Keratinocyte (primary cell): ENCODE data around the gene CDX2. TPM values are rescaled to one million over a fixed set of nuclear protein-coding genes. Genes with fewer than 3 reads are reported as not detected.

Source experiments
- DNase-seq: peaks from one replicate; pipeline ENCODE4 v3.0.0-alpha.2; 2011; ENCODE audit warnings: low read depth, missing footprints, low spot score
- FAIRE-seq: peaks from 2 replicates; lab custom pipeline; 2011; peaks lifted over from hg19 to GRCh38; lab: Jason Lieb, UNC
- H2AFZ ChIP-seq: 2 replicates; pipeline ENCODE4 v1.6.0; 2012; ENCODE audit warnings: low read length, control low read depth, inconsistent platforms; ENCODE audit not compliant: control insufficient read depth
- H3K27ac ChIP-seq: 2 replicates; pipeline ENCODE4 v1.5.1; 2011; ENCODE audit warnings: low read length; ENCODE audit not compliant: control insufficient read depth, insufficient read depth
- H3K27me3 ChIP-seq: 3 replicates; pipeline ENCODE4 v1.6.0; 2011; ENCODE audit warnings: low read length; ENCODE audit not compliant: control insufficient read depth, insufficient read depth; ENCODE audit errors: extremely low read depth
- H3K36me3 ChIP-seq, 2 experiments: 2 replicates in 1 of 2; 3 replicates in 1 of 2; pipeline ENCODE4 v1.5.1; 2011; ENCODE audit warnings: low read length in 2 of 2, mild to moderate bottlenecking in 1 of 2; ENCODE audit not compliant: control insufficient read depth in 2 of 2, insufficient read depth in 2 of 2; ENCODE audit errors: extremely low read depth in 1 of 2
- H3K4me1 ChIP-seq: 3 replicates; pipeline ENCODE4 v1.5.1; 2011; ENCODE audit warnings: low read length; ENCODE audit not compliant: control insufficient read depth, insufficient read depth; ENCODE audit errors: extremely low read depth
- H3K4me2 ChIP-seq: 3 replicates; pipeline ENCODE4 v1.6.0; 2011; ENCODE audit warnings: low read depth, low read length; ENCODE audit not compliant: control insufficient read depth, insufficient read depth; ENCODE audit errors: extremely low read depth
- H3K4me3 ChIP-seq, 3 experiments: fragments of 200-600 bp in 1 of 3; sonication (generic) in 1 of 3; 2 replicates in 2 of 3; 3 replicates in 1 of 3; pipeline ENCODE4 v1.5.1; 2011 to 2016; ENCODE audit warnings: low read length in 3 of 3, mild to moderate bottlenecking in 3 of 3, control low read depth in 2 of 3, inconsistent platforms in 1 of 3, low read depth in 1 of 3, mixed read lengths in 1 of 3, mixed run types in 1 of 3, moderate library complexity in 1 of 3; ENCODE audit not compliant: control insufficient read depth in 2 of 3, insufficient read depth in 2 of 3; ENCODE audit errors: extremely low read depth in 1 of 3
- H3K79me2 ChIP-seq: 2 replicates; pipeline ENCODE4 v1.6.0; 2012; ENCODE audit warnings: low read length; ENCODE audit not compliant: control insufficient read depth, insufficient read depth
- H3K9ac ChIP-seq: 3 replicates; pipeline ENCODE4 v1.6.0; 2011; ENCODE audit warnings: low read length; ENCODE audit not compliant: control insufficient read depth, insufficient read depth; ENCODE audit errors: extremely low read depth
- H3K9me1 ChIP-seq: 3 replicates; pipeline ENCODE4 v1.6.0; 2011; ENCODE audit warnings: low read length; ENCODE audit not compliant: control insufficient read depth, insufficient read depth; ENCODE audit errors: extremely low read depth
- H3K9me3 ChIP-seq: 2 replicates; pipeline ENCODE4 v1.5.1; 2012; ENCODE audit warnings: low read depth, low read length; ENCODE audit not compliant: control insufficient read depth
- H4K20me1 ChIP-seq: 3 replicates; pipeline ENCODE4 v1.6.0; 2011; ENCODE audit warnings: low read length; ENCODE audit not compliant: control insufficient read depth, insufficient read depth; ENCODE audit errors: extremely low read depth
- EZH2 ChIP-seq: IDR thresholded peaks from one replicate; pipeline ENCODE4 v1.6.1; 2012; ENCODE audit warnings: inconsistent platforms, mild to moderate bottlenecking, low read length, moderate library complexity
- dilution Hi-C: fragments of 300-500 bp; cut with MboI; formaldehyde crosslinking; loops from one replicate; pipeline ENCODE4 v1.7.0; 2020; ENCODE audit warnings: low sequenced_read_pairs; ENCODE audit not compliant: extremely low pct_ligation_motif_present
- polyA plus RNA-seq, 5 experiments: library from polyadenylated mRNA; depleted of rRNA in 3 of 5; stranded (reverse) in 3 of 5; stranded (forward) in 1 of 5; unstranded in 1 of 5; fragments of >200 nt; gene quantifications; 1 replicate in 1 of 5; 2 replicates in 3 of 5; 3 replicates in 1 of 5; pipeline versions ENCODE4 v1.2.1 to v1.2.3, GENCODE V29; 2011 to 2012; ENCODE audit warnings: missing spikeins in 2 of 5, low read depth in 1 of 5, low replicate concordance in 1 of 5
- TF ChIP-seq, protein P1 (sequence below), 3 experiments: IDR thresholded peaks in 1 of 3; conservative IDR thresholded peaks in 1 of 3; optimal IDR thresholded peaks in 1 of 3; 2 replicates in 2 of 3; 3 replicates in 1 of 3; pipeline versions ENCODE3 to v1.5.1; 2011; ENCODE audit warnings: low read length in 3 of 3, mild to moderate bottlenecking in 3 of 3, moderate library complexity in 2 of 3, control low read depth in 1 of 3, inconsistent platforms in 1 of 3; ENCODE audit not compliant: insufficient read depth in 2 of 3; ENCODE audit errors: extremely low read depth in 1 of 3

CDX2 gene
- polyA plus RNA-seq, 1 donor (not counting 4 experiments of a cell fraction or from before 2014, with no cell fraction given) = not detected

DNA sequence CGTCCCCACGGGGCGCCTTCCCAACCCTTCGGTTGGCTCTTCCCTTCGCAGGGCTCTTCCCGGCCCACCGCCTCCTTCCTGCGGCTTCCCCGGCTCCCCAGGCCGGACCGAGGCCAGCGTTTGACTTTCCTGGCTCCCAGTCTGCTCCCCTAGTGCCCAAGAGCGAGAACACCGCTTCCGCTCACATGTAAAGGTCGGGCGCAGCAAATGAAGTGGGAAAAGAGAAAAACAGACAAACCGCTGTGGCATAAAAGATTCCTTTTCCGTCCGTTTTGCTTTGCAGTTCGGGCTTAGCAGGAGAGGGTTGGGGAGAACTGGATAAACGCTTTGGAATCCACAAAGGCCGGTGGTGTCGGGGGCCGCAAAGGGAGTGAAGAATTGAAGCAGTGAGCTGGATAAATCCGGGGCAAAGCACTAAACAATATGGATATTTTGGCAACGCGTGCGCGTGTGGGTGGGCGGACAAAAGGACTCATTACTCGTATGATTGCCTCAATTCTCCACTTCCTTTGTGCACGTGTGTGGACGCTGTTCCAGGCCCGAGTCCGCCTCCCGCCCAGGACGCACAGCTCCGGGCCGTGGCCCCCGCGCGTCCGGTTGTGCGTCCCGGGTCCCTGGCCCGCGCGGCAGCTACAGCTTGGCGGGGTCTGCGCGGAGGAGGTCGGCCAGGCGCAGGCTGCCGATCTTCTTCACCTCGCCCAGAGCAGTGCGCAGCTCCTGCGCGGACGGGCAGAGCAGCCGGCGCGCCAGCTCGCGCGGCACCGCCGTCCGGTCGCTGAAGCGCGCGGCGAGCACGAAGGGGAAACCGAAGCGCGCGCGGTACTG, 8.6 kb upstream of the CDX2 start:
- peaks cover 2% of the 10 kb centered on the region for H3K4me1 ChIP-seq

DNA sequence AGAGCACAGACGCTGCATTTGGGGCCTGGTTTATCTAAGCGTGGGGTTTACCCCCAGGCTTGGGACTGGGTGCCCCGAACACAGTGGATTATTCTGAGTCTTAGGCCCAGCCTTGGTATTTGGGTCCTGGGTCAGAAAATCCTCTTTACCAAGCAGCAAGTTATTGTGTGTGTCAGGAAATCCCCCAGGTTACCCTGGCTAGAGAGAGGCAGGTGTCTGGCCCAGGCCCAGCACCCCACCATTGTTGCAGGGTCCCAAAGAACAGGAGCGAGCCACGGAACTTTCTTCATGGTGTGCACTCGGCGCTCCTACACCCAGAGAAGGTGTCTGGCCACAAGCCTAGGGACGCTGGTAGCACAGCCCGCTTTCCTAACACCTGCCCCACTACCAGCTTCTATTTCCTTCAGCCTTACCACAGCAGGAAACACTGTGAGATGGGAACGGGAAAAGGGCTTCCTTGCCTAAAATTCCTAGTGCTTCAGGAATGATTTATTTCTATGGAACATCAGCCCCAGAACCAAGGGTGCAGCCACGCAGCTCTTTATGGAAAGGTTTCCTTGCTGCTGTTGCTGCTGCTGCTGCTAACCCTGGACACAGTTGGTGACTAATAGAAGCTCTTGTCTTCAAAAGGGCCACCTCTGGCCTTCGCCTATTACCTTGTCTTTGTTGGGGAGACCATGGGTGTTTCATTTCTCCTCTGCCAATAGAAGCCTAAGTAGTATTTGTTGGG, 7.4 kb upstream of the CDX2 start:
- no peak for TF ChIP-seq EZH2
- TF ChIP-seq, protein P1, sequence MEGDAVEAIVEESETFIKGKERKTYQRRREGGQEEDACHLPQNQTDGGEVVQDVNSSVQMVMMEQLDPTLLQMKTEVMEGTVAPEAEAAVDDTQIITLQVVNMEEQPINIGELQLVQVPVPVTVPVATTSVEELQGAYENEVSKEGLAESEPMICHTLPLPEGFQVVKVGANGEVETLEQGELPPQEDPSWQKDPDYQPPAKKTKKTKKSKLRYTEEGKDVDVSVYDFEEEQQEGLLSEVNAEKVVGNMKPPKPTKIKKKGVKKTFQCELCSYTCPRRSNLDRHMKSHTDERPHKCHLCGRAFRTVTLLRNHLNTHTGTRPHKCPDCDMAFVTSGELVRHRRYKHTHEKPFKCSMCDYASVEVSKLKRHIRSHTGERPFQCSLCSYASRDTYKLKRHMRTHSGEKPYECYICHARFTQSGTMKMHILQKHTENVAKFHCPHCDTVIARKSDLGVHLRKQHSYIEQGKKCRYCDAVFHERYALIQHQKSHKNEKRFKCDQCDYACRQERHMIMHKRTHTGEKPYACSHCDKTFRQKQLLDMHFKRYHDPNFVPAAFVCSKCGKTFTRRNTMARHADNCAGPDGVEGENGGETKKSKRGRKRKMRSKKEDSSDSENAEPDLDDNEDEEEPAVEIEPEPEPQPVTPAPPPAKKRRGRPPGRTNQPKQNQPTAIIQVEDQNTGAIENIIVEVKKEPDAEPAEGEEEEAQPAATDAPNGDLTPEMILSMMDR (optimal IDR thresholded peaks at IDR 0.05 in 1 of 3, IDR thresholded peaks at IDR 0.05 in 1 of 3, conservative IDR thresholded peaks at IDR 0.05 in 1 of 3; ENCODE audit: extremely low read depth in 1 of 3, insufficient read depth in 2 of 3, low read length in 3 of 3) = no peak
- Histone ChIP-seq H3K4me1 (peaks cover 2% of the 10 kb centered on the region), H3K4me2 (no peak overlapping the region), H3K4me3 (no peak overlapping the region), H3K9me3 (no peaks in the 10 kb centered on the region), H3K9ac (no peak overlapping the region), H2AFZ (no peak overlapping the region), H4K20me1 (no peaks in the 10 kb centered on the region), H3K9me1 (no peaks in the 10 kb centered on the region), H3K27me3 (peaks cover 100% of the 10 kb centered on the region), H3K79me2 (no peaks in the 10 kb centered on the region), H3K36me3 (no peaks in the 10 kb centered on the region), H3K27ac (no peak overlapping the region)
- no peak for FAIRE-seq
- no peak for DNase-seq
- dilution Hi-C loops = no loop called here

More for the DNA sequence above, 8.6 kb upstream of the CDX2 start:
- no peak overlapping the region for H3K4me3 ChIP-seq
- H2AFZ ChIP-seq = no peak overlapping the region
- no peak overlapping the region for H3K9ac ChIP-seq
- H3K4me2 ChIP-seq = no peak overlapping the region
- no peaks in the 10 kb centered on the region for H4K20me1 ChIP-seq
- no peaks in the 10 kb centered on the region for H3K36me3 ChIP-seq
- H3K79me2 ChIP-seq = no peaks in the 10 kb centered on the region
- dilution Hi-C loops = no loop called here
- no peaks in the 10 kb centered on the region for H3K9me1 ChIP-seq
- no peaks in the 10 kb centered on the region for H3K9me3 ChIP-seq
- TF ChIP-seq, protein P1 (optimal IDR thresholded peaks at IDR 0.05 in 1 of 3, IDR thresholded peaks at IDR 0.05 in 1 of 3, conservative IDR thresholded peaks at IDR 0.05 in 1 of 3; ENCODE audit: extremely low read depth in 1 of 3, insufficient read depth in 2 of 3, low read length in 3 of 3) = no peak
- TF ChIP-seq EZH2 = peak; percentile 72
- FAIRE-seq (no peak), DNase-seq (no peak)
- H3K27ac ChIP-seq = no peak overlapping the region
- H3K27me3 ChIP-seq = peaks cover 100% of the 10 kb centered on the region
